COLO668 (cell line): ENCODE results near the gene C22orf39.

Experiments used
- DNase-seq: peaks from one replicate; lab custom pipeline; 2025; ENCODE audit not compliant: unreplicated experiment; lab: John Stamatoyannopoulos, UW

The C22orf39 gene

DNA sequence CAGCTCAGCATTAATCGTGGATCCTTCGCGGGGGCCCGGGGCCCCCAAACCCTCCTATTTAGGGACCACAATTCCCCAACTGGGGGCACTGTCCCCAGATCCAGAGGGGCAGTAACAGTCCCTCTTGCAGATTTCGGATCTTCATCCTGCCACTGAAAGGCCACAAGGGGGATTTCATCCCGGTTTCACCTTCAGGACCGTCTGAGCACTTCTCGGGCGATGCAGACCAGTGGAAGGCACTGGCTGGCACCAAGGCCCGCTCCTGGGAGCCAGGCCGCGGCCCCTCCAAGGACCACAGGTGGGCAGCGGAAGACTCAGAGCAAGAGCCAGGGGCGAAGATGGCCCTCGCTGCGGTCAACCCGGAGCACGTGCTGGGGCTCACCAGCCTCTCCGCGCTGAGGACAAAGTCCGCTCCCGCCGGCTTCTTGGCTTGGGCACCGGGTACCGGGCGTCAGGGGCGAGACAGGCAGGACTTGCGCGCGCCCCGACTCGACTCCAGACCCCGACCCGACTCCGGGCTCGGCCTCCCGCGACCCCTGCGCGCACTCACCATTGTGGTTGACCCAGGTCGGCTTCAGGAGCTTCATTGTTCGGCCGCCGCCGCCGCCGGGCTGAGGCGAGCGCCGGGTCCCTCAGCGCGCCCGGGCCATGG, 16.5 kb downstream of the C22orf39 start:
- DNase-seq, result peak; percentile 67

DNA sequence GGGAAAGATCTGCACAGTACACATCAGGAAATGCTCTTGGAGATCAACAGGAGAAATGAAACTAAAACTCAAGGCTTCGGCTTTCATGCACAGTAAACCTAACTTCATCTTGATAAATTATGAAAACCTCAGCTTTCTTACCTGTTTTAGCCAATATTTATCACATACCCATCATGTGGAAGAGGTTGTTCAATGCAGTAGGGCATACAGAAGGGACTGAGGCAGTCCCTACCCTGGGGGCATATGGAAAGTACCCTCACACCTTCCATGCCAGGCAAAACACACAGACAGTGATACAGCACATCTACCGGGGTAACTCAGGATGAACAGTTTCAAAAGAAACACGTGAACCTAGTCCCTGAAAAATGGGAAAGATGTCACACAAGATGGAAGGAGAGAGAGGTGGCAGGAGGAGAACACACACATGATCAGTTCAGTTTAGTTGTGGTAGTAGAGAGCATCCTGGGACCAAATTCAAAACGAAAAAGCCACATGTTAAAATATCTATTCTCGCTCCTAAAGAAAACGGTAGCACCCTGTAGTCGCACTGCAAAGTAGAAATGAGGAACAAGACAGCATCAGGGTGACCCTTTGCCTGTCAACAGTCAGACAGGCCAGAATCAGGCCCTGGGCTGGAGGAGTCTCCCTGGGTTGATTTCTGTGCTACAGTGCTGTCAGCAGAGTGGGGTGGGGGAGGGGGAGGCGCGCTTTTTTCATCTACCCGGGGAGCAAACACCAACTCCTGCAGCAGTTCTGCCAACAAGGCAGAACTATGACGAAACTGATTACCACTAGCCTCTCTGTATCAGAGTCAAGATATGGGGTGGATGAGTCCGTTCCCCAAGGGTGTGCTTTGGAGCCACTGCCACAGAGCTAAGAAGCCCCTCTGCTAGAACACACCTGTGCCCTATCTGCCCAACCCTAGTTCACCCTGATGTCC, 17.3 kb downstream of the C22orf39 start:
- DNase-seq, result peak; percentile 48

DNA sequence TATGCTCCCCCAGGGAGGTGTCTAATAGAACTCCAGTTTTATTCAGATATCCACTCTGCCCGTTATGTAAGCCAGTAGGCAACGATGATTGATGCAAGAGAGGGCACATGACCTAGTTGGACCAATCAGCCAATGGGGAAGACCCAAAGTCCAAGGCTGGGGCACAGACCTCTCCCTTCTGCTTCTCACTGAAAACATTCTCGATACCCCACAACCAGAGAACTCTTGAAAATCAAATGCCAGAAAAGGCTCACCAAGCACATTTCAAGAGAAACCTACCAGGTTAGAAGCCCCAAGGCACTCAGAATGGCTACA, 23.4 kb downstream of the C22orf39 start:
- no peak for DNase-seq

DNA sequence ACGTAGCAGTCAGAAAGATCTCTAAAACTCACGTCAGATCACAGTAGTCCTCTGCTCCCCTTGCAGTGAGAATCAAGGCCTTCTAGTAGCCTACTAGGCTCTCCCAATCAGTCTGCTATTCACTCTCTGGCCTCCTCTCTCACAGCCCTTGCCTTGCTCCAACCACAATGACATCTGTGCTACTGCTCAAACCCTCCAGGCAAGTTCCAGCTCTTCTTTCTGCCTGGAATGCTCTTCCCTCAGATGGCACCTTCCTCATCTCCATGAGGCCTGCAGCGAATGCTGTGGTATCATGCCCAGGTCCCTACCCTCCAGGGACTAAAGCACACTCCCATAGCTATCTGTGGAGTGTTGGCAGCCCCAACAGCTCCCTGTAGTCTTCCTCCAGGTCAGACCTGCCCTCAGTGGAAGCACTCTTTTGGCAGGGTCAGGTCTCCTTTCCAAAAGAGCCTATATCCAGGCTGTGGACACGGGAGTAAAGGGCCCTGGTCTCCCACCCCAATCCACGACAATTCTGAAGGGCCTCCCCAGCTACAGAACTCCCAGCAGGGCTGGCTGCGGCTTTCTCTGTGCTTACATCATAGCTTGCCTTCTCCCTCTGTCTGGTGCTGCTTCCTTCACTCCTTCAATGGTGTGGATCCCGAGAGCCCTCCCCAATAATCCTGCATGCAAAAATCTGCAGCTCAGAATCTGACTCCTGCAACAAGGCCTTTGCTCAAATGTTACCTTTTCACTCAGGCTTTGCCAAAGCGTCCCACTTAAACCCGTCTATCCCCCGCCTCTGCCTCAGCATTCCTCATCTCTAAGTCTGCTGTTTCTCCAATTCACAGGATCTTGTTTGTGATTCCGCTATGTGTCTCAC, 24.8 kb downstream of the C22orf39 start:
- no peak for DNase-seq

DNA sequence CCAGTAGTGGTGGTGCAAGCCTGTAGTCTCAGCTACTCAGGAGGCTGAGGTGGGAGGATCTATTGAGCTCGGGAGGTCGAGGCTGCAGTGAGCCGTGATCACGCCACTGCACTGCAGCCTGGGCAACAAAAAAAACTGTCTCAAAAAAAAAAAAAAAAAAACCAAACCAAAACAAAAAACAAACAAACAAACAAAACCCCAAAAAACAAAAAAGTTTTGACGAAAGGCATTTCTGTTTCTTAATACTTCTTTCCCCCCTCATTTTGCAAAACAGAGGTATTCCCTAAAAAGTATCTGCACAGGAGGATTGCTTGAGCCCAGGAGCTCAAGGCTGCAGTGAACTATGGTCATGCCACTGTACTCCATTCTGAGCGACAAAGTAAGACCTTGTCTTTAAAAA, 27.2 kb downstream of the C22orf39 start:
- DNase-seq, result no peak

DNA sequence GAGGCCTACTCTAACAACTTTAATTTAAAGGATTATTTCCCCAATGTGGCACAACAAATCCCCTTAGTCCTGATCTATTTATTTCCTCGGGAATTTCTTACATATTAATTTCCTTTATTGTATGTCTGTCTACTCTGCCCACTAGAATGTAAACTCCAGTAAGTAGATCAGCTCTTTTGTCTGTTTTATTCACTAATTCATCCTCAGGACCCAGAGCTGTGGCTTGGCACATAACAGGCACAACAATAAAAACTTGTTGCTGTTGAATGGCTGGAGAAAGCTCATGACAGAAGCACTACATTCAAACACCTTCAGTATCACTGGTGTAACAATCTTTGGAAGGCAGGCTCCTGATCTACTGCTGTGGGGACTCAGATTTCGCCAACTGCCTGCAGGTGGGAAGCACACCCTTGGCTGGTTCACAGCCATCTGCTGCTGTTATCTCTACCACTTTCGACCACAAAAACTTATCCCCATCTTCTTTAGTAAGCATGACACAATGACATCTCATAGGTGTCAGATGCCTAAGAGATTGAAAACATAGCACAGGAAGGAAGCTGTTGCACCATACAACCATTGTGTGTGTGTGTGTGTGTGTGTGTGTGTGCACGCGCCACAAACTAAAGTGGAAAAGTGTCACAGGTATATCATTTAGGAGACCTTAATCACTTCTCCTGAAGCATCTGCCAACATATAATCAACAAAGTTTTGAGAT, 27.9 kb downstream of the C22orf39 start:
- DNase-seq, result no peak

DNA sequence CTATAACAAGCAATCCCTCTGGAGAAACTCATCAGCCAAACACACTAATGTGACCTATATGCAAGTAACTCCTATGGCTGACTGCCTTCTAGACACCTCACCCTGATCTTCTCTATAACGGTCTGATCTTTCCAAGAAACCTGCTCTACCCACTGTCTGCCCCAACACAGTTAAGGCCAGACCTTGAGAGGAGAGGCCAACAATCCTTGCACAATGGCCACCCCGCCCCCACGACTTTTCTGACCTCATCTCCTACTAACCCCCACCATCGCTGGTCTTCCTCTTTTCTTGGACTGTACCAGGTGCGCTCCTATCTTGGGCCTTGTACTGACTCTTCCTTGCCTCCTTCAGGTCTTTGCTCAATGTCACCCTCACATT, 28.4 kb downstream of the C22orf39 start:
- DNase-seq, result no peak

DNA sequence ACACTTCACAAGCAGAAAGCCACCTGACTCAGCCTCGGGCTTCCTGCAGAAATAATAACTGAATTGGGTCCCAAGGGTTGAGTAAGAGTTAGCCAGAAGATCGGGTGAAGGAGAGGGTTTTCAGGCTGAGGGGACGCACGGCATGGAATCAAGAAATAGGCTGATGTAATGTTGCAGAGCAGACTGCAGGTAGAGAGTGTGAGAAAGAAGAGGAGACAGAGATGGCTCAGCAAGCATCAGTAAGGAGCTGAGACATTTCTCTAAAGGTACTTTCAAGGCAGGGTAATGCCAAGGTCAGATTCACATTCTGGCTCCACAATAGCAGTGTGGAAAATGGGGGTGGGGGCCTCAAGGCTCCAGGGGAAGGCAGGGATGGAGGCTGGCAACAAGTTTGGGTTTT, 34.6 kb downstream of the C22orf39 start:
- DNase-seq, result no peak

DNA sequence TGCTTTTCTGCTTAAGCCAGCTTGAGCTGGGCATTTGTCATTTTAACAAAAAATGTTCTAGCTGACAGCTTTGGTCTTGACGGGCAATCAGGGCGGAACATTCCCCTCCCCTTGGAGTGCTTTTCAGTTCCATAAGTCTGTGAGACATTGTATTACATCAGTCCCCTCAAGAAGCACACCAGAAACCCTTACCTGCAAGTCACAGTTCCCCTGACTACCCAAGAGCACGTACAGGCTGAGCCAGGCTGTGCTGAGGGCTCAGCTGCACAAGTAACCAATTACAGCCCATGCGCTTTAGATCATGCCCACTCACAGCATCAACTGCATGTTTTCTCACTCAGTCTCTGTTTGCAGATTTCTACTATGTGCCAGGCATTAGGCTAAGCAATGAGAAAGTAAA, 35.0 kb downstream of the C22orf39 start:
- no peak for DNase-seq

DNA sequence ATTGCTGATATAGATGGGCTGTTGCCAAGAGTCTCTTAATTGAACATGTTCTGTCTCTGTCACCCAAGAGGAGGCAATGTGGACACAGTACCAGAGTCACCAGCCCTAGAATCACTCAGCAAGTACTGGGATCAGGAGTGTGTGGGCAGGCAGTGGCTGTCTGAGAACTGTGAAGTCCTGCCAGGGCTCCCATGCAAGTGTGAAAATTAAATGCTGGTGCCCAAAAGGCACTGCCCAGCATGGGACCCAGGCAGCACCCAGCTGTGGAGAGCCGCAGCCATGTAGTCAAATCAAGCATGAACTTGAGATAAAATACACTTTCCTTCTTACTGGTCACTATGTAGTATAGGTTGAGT, 35.8 kb downstream of the C22orf39 start:
- no peak for DNase-seq

DNA sequence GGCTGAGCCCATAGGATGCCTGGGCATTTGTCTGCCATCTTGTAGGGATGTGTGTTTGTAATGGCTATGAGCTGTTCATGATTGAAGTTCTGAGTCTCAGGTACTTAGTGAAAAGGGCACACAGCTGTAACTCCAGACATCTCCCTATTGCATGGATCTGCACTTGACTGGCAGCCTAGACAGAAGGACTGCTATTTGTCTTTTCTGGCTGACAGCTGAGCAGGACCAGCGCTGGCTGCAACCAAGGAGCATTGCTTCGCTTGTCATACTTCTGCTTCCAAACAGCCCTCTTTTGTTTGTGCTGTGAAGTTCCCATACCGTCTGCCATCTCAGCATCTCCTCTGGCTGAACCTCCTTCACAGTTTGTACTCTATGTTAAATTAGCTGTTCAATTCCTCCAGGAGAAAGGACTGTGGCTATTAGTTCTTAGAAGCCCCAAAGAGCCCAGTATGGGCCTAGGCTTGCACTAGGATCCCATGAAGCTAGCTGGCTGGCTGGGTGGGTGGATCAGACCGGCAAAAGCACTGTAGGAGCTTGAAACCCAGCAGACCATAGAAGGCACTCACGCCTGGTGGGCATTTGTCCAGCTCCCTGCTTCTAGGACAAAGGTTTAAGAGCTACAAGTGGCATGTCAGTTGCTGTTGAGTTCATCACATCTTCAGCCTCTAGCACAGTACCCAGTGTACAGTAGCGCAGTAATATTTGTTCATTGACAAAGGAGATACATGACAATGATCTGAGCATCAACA, 36.4 kb downstream of the C22orf39 start:
- DNase-seq, result no peak

DNA sequence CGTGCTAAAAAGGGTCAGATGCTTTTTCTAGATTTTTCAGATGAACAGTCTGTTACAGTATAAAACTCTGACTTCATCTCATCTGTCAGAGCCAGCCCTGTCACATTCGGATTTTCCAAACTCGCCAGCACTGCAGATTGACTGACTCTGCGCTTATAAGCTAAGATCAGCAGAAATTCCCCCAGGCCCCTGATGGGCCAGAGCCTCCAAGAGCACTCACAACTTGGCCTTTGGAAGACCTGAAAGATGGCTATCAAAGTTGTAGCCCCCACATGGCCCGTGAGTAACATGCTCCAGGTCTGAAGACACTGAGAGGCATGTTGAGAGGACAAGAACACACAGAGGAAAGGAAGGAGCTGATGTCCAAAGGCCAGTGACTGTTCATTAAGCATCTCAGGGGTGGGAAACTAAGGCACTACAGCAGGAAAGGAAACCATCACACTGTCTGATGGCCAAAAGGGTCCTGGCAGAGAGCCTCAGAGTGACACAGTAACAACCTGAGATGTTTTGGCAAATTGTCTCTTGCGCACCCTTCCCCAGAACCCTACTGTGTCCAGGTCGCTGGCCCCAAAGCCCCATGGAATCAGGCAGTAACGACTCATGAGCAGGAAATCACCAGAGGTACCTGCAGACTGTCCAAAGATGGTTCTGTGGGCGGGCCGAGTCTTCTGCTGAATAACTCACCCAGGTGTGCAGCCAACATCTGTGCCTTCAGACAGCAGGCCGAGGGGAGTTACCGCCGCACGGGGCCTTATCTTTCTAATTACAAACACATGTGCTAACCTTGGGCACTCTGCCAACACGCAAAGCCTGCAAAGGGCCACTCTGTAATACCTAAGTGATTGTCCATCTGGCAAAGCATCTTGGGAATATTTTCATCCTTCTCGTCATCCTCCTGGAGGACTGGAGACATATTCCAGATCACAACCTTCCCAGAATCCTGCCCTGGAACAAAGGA, 39.6 kb downstream of the C22orf39 start:
- no peak for DNase-seq

DNA sequence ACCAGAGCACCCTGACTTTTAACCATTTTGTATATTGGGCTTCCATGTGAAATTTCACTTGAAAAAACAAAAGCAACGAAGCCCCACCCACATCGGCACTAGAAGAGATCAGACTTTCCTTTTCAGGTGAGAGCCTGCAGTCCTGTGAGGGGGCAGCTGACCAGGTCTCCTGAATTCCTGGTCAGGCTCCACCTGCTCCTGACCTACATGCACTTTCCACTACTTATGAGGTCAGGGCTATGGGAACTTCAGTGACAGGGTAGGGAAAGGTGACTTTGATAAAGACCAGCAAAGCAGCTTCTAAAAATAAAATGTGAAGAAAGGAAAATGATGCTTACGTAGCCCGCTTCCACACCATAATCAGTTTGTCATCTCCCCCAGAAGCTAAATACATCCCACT, 40.7 kb downstream of the C22orf39 start:
- no peak for DNase-seq

DNA sequence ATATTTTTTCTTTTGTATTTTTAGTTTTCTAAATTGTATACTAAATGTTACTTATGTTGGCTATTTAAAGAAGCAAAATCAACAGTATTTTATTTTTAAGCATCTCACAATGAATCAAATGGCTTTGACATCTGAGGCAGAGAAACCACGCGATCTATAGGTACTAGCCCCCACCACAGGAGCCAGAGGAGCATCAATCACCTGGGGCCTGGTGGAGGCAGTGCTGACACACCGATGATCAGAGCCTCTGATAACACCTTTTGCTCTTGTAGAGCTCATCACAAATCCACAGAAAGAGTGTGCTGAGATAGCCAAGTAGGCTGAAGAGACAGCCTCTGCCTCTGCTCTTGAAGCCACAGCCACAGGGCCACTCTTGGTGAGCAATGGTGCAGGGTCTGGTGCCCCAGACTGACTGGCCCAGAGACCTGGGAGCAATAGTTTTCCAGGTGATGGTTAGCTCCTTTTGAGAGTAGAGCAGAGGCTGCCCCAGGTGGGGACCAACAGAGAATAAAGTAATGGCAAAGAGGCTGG, 41.2 kb downstream of the C22orf39 start:
- no peak for DNase-seq

DNA sequence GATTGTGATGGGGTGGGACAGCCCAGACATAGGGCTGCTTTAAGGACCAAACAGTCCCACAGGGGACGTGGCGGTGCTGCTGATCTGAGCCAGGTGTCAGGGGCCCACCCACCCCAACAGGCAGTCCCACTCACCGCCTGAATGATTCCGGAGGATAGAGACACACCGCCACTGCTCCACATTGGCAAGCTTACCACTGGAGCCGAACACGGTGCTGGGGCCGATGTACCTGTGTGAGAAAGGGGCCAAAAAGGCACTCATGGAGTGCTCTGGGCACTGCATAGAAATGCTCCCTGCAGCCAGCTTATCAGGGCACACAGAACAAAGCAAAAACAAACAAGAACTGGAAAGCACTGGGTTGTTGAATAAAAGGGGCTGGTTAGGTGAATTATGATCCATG, 41.9 kb downstream of the C22orf39 start:
- no peak for DNase-seq

DNA sequence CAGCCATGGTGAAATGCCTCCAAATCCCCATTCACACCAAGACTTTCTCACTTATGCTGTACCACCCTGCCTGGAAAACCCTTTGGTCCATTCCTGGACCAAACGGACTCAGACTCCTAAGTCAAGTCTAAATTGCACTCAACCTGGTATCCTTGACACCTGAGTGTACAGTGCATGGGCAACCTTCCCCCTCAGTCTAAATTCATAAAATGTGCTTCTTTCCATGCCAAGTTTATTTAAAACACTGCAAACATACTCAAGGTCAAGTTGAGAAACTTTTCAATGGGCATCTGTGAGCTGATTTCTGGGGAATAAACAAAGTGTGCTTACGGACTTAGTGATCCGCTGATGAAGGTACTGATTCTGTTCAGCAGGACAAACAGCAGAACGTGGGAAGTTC, 42.4 kb downstream of the C22orf39 start:
- no peak for DNase-seq

DNA sequence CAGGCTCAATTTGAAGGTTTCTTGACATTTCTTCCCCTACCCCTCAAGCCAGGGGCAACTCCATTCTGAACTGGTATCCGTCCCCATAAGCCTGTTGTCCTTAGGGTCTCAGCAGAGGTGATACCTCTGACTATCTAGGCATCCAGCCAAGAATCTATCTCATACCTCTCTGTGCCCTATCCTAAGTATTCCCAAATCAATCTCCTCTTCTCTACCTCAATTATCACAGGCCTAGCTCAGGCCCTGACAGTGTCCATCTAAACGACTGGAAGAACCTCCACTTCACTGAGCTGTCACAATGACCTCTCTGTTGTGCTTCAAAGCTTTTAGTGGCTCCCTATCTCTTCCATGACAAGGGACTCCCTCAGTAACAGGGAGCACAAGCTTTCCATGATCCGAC, 42.8 kb downstream of the C22orf39 start:
- DNase-seq, result no peak

DNA sequence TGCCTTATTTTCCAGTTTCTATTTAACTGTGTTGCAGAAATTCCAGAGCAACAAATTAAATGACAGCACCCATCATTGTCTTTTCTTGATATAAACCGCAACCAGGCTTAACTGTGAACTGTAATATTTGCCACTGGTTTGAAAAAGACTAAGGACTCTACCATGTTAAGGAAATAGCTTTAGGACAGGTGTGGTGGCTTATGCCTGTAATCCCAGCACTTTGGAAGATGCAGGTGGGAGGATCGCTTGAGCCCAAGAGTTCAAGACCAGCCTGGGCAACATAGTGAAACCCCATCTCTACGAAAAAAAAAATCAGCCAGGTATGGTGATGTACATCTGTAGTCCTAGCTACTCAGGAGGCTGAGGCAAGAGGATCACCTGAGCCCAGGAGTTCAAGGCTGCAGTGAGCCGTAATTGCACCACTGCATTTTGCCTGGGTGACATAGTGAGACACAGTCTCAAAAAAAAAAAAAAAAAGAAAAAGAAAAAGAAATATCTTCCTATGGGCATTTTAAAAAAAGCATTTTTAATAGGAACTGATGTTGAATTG, 44.8 kb downstream of the C22orf39 start:
- DNase-seq, result no peak

DNA sequence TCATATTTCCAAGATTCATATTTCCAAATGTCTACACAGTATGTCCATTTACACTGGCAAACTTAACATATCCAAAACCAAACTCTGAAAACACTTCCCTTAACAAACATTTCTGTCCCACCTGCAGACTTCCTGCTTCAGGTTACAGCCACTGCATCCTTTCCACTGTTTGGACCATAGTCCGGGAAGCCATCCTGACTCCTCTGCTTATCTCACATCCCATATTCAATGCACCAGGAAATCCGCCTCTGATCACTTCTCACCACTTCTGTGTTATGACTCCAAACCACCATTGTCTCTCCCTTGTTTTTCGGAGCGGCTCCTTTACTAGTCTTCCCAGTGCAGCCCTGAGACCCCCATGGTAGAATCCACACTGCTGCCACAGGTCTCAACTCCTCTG, 46.0 kb downstream of the C22orf39 start:
- no peak for DNase-seq
